AG10803 (cell line): ENCODE measurements around the gene ATP12A.

ENCODE experiments used
- DNase-seq: peaks from one replicate; pipeline ENCODE4 v3.0.0; 2010; ENCODE audit warnings: low read depth
- H3K4me3 ChIP-seq: 2 replicates; pipeline ENCODE4 v1.5.1; 2011; ENCODE audit warnings: mild to moderate bottlenecking, low read length, control low read depth
- TF ChIP-seq, protein P1 (sequence below): conservative IDR thresholded peaks from 2 replicates; pipeline ENCODE4 v1.5.1; 2011; ENCODE audit warnings: mild to moderate bottlenecking, low read length, control low read depth, inconsistent platforms

Gene ATP12A

GRCh38 chr13:24741016-24741662, 60.9 kb downstream of the ATP12A start:
- no peak for DNase-seq
- H3K4me3 ChIP-seq, result no peak overlapping the region

GRCh38 chr13:24741791-24742190, 61.6 kb downstream of the ATP12A start:
- TF ChIP-seq, protein P1, sequence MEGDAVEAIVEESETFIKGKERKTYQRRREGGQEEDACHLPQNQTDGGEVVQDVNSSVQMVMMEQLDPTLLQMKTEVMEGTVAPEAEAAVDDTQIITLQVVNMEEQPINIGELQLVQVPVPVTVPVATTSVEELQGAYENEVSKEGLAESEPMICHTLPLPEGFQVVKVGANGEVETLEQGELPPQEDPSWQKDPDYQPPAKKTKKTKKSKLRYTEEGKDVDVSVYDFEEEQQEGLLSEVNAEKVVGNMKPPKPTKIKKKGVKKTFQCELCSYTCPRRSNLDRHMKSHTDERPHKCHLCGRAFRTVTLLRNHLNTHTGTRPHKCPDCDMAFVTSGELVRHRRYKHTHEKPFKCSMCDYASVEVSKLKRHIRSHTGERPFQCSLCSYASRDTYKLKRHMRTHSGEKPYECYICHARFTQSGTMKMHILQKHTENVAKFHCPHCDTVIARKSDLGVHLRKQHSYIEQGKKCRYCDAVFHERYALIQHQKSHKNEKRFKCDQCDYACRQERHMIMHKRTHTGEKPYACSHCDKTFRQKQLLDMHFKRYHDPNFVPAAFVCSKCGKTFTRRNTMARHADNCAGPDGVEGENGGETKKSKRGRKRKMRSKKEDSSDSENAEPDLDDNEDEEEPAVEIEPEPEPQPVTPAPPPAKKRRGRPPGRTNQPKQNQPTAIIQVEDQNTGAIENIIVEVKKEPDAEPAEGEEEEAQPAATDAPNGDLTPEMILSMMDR, result no peak
- no peak overlapping the region for H3K4me3 ChIP-seq
- DNase-seq, result no peak

More at GRCh38 chr13:24741016-24741662, 60.9 kb downstream of the ATP12A start:
- TF ChIP-seq, protein P1, result 0 out of 2 replicates have a peak, but pooled peaks have one; percentile 16

DNA sequence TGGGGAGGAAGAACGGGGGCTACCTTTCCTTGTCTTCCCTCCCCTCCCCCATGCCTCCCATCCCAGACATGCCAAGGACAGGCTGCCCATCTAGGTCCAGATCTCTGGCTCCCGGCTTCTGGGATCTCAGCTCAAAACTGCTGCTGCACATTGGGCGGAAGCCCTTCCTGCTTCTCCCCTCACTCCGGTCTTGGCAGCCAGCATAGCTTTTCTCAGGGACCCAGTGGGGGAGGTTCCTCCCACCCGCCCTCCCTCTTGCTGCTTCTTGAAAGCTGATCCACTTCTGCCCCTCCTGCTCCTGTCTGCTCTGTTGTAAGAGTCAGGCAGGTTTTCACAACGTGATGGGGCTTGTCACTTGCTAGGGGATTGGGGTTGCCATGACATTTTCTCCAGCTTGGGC, 62.1 kb downstream of the ATP12A start:
- no peak for DNase-seq
- TF ChIP-seq, protein P1, result no peak

DNA sequence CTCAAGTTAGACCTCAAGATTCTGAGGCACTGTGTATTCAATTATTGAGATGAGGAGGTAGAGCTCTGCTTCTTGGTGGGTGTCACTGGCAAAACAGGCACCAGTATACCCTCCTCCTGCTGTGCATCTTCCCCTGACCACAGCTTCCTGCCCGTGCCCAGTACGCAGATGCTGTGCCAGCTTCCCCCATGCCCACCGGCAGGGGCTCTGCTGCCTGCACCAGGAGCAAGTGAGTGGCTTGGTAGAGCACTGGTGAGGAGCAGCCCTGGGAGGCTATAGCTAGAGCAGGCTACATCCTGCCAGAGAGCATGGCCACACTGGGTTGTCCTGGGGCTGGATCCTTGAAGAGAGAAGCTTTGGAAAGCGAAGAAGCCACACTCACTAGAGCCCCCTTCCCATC, 62.8 kb downstream of the ATP12A start:
- TF ChIP-seq, protein P1, result no peak
- no peak overlapping the region for H3K4me3 ChIP-seq
- DNase-seq, result no peak

More for the DNA sequence above, 62.1 kb downstream of the ATP12A start:
- H3K4me3 ChIP-seq, result no peak overlapping the region

DNA sequence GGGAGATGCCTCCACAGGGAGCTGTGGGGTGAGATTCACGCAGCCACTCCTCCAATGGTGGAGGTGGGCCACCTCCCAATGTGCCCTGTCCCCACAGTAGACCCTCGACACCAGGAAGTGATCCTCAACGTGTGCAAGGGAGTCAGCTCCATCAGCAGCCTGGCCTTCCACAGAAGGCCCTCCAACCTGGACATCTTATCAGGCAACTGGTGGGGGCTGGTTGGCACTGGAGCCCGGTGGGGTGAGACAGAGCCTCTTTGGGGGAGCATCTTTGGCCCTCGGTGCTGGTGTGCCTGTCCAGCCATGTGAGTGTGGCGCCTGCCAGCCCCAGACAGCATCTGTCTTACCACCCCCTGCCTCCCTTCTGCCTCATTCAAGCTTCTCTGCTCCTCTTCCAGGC, 64.0 kb downstream of the ATP12A start:
- H3K4me3 ChIP-seq, result no peak overlapping the region
- no peak for DNase-seq
- TF ChIP-seq, protein P1, result no peak

DNA sequence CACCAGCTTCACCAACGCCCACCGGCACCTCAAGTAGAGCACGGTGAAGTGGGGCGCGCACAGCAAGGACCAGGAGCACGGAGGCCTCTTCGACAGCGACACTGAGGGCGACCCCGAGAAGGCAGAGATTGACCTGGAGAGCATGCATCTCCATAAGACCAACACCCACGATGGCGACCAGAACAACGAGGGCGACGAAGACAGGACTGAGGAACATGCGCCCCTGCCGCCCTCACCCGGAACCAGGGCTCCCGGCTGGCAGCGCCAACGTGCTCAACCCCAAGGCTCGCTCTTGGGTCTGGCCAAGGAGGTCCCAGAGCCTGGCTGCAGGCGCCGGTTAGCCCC, 65.3 kb downstream of the ATP12A start:
- H3K4me3 ChIP-seq, result no peak overlapping the region
- TF ChIP-seq, protein P1, result no peak
- no peak for DNase-seq

DNA sequence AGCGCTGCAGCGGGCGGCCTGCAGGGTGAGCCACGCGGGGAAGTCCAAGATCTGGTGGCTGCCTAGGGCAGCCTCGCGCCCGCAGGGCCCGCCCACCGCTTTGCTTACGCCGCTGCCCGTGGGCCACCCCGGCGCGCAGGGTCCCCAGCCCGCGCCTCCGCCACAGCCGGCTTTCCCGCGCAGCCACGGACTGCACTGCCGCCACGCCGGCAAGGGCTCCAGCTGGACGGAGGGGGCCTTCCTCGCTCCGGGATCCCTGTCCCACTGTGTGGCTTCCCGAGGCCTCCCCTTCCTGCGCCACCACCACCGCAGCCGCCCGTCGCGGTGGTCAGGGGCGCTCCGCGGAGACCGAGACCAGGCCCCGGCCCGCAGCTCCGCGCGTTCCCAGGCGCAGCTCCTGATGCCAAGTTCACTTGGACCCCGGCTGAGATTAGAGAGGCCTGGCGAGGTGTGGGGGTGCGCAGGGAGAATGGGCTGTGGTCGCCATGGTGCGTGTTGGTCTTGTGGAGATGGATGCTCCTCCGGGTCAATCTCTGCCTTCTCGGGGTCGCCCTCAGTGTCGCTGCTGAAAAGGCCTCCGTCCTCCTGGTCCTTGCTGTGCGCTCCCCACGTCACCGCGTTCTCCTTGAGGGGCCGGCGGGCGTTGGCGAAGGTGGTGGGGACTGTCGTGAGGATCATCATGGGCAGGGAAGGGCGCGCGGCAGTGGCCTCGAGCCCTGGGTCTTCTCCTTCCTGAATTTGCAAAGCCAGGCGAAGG, 65.8 kb downstream of the ATP12A start:
- H3K4me3 ChIP-seq, result no peak overlapping the region
- no peak for DNase-seq
- TF ChIP-seq, protein P1, result no peak
